CD14-positive monocyte (primary cell): ENCODE results near the gene CAMSAP3. TPM values are rescaled to one million over a fixed set of nuclear protein-coding genes. Genes with fewer than 3 reads are reported as not detected.

Experiments used
- DNase-seq, 3 donors: peaks; one replicate each; pipeline ENCODE4 v3.0.0-alpha.2; 2011 to 2022
- H2AFZ ChIP-seq: 2 replicates; pipeline ENCODE4 v1.6.0; 2012; ENCODE audit warnings: mild to moderate bottlenecking, low read depth, low read length, inconsistent platforms; ENCODE audit not compliant: insufficient read depth, poor library complexity, severe bottlenecking
- H3K27ac ChIP-seq, 2 donors: 1 replicate in 1 of 2; 2 replicates in 1 of 2; pipeline ENCODE4 v1.5.1; 2012 to 2013; ENCODE audit warnings: low read length in 2 of 2, control low read depth in 1 of 2, inconsistent platforms in 1 of 2, low read depth in 1 of 2, mild to moderate bottlenecking in 1 of 2
- H3K27me3 ChIP-seq, 2 donors: one replicate each; pipeline versions ENCODE4 v1.6.0 to v1.6.1; 2011 to 2013; ENCODE audit warnings: low read length in 2 of 2; ENCODE audit not compliant: control insufficient read depth in 2 of 2, insufficient read depth in 2 of 2
- H3K36me3 ChIP-seq, 2 donors: replicated peaks in 1 of 2; 1 replicate in 1 of 2; 2 replicates in 1 of 2; pipeline versions ENCODE4 v1.5.1 to v1.6.1; 2012 to 2013; ENCODE audit warnings: low read length in 2 of 2, control low read depth in 1 of 2, inconsistent platforms in 1 of 2, mild to moderate bottlenecking in 1 of 2; ENCODE audit not compliant: insufficient read depth in 2 of 2, control insufficient read depth in 1 of 2
- H3K4me1 ChIP-seq, 2 donors: 1 replicate in 1 of 2; 2 replicates in 1 of 2; pipeline versions ENCODE4 v1.5.1 to v1.6.1; 2012 to 2013; ENCODE audit warnings: low read length in 2 of 2, control low read depth in 1 of 2, inconsistent platforms in 1 of 2, mild to moderate bottlenecking in 1 of 2, moderate library complexity in 1 of 2; ENCODE audit not compliant: insufficient read depth in 2 of 2, control insufficient read depth in 1 of 2
- H3K4me2 ChIP-seq: replicated peaks from 2 replicates; pipeline ENCODE3; 2012; ENCODE audit warnings: low read length, moderate library complexity, mild to moderate bottlenecking; ENCODE audit not compliant: poor library complexity, severe bottlenecking; ENCODE audit errors: extremely low read depth
- H3K4me3 ChIP-seq, 3 experiments: fragments of 200-600 bp in 1 of 3; sonication (generic) in 1 of 3; replicated peaks in 1 of 3; 1 replicate in 2 of 3; 2 replicates in 1 of 3; pipeline ENCODE4 v1.5.1; 2011 to 2013; ENCODE audit warnings: low read length in 3 of 3, mild to moderate bottlenecking in 3 of 3, control low read depth in 2 of 3, low read depth in 2 of 3, inconsistent platforms in 1 of 3, moderate library complexity in 1 of 3
- H3K79me2 ChIP-seq: 2 replicates; pipeline ENCODE4 v1.6.0; 2012; ENCODE audit warnings: mild to moderate bottlenecking, control low read depth, inconsistent platforms, low read length, moderate library complexity; ENCODE audit not compliant: insufficient read depth
- H3K9ac ChIP-seq: 2 replicates; pipeline ENCODE4 v1.6.0; 2017; ENCODE audit warnings: low read length, mild to moderate bottlenecking; ENCODE audit not compliant: insufficient read depth, poor library complexity, severe bottlenecking
- H3K9me3 ChIP-seq, 2 donors: replicated peaks in 1 of 2; 1 replicate in 1 of 2; 2 replicates in 1 of 2; pipeline versions ENCODE4 v1.5.1 to v1.6.1; 2012 to 2013; ENCODE audit warnings: low read length in 2 of 2, control low read depth in 1 of 2; ENCODE audit not compliant: control insufficient read depth in 1 of 2, insufficient read depth in 1 of 2
- H4K20me1 ChIP-seq: 2 replicates; pipeline ENCODE4 v1.6.0; 2012; ENCODE audit warnings: mild to moderate bottlenecking, low read length, control low read depth, moderate library complexity; ENCODE audit not compliant: insufficient read depth
- H3K27ac Mint-ChIP-seq, 7 donors: one replicate each; pipeline ENCODE4 v1.8.0; 2020; ENCODE audit warnings: mild to moderate bottlenecking in 7 of 7, mixed read lengths in 7 of 7, moderate library complexity in 6 of 7, inconsistent platforms in 2 of 7
- H3K27me3 Mint-ChIP-seq, 3 donors: one replicate each; pipeline ENCODE4 v1.8.0; 2021 to 2022; ENCODE audit warnings: low read depth in 3 of 3, mild to moderate bottlenecking in 3 of 3, mixed read lengths in 3 of 3, moderate library complexity in 3 of 3, inconsistent platforms in 1 of 3
- H3K36me3 Mint-ChIP-seq, 2 donors: one replicate each; pipeline ENCODE4 v1.8.0; 2020; ENCODE audit warnings: mixed read lengths in 2 of 2, inconsistent platforms in 1 of 2, mild to moderate bottlenecking in 1 of 2
- H3K4me1 Mint-ChIP-seq: one replicate; pipeline ENCODE4 v1.8.0; 2020; ENCODE audit warnings: mild to moderate bottlenecking, mixed read lengths
- H3K4me3 Mint-ChIP-seq, 2 donors: one replicate each; pipeline ENCODE4 v1.8.0; 2020; ENCODE audit warnings: mild to moderate bottlenecking in 2 of 2, mixed read lengths in 2 of 2, moderate library complexity in 1 of 2
- H3K9me3 Mint-ChIP-seq, 7 donors: one replicate each; pipeline ENCODE4 v1.8.0; 2020 to 2022; ENCODE audit warnings: mixed read lengths in 7 of 7, mild to moderate bottlenecking in 6 of 7, moderate library complexity in 6 of 7, inconsistent platforms in 2 of 7
- WGBS: methylation state at CpG from one replicate; pipeline ENCODE4 v1.1.5; 2013; ENCODE audit warnings: missing lambda C conversion rate; ENCODE audit not compliant: insufficient coverage; 5-methylcytosine and 5-hydroxymethylcytosine counted together
- intact Hi-C, 2 donors: fragments of 100-400 bp; cut with micrococcal nuclease; formaldehyde crosslinking; loops; one replicate each; pipeline versions ENCODE4 v1.15.0 to v1.15.1; 2023
- polyA plus RNA-seq, 3 donors: library from polyadenylated mRNA; depleted of rRNA in 1 of 3; unstranded in 2 of 3; stranded (reverse) in 1 of 3; fragments of 300-500 nt in 2 of 3; fragments of >200 nt in 1 of 3; fragmentation: Illumina TruSeq in 2 of 3; gene quantifications; 1 replicate in 2 of 3; 2 replicates in 1 of 3; pipeline ENCODE4 v1.2.3, GENCODE V29; 2012 to 2021
- TF ChIP-seq, protein P1 (sequence below): fragments of 200-600 bp; IDR thresholded peaks from one replicate; pipeline ENCODE4 v1.8.0; 2022; ENCODE audit warnings: antibody characterized with exemption, mild to moderate bottlenecking

The CAMSAP3 gene
- polyA plus RNA-seq, 3 donors = 0.05 TPM; not detected in 2

DNA sequence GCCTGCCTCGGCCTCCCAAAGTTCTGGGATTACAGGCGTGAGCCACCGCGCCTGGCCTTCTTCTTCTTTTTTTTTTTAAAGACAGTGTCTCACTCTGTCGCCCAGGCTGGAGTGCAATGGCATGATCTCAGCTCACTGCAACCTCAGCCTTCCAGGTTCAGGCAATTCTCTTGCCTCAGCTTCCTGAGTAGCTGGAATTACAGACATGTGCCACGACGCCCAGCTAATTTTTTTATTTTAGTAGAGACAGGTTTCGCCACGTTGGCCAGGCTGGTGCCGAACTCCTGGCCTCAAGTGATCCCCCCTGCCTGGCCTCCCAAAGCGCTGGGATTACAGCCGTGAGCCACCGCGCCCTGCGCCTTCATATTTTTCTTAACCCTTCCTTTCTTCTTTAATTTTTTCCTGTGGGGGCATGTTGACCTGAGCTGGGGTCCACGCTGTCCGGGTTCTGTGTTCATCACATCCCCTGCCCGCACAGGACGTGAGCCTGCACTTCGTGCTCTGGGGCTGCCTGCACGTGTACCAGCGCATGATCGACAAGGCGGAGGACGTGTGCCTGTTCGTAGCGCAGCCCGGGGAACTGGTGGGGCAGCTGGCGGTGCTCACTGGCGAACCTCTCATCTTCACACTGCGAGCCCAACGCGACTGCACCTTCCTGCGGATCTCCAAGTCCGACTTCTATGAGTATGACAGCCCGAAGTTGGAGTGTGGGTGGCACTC lies 46.1 kb upstream of the CAMSAP3 start:
- H3K27me3 ChIP-seq = no peaks in the 10 kb centered on the region
- H3K27ac ChIP-seq = no peak overlapping the region
- H3K9me3 ChIP-seq = no peaks in the 10 kb centered on the region
- H3K27me3 Mint-ChIP-seq = peaks cover 0 to 2% (median 0%) of the 10 kb centered on the region in 3 donors
- intact Hi-C loops = loop anchor here in 1 of 2 donors (10.0 kb wide), 1 partner anchor 105 kb away; no protein-coding TSS in a partner anchor
- peaks cover 55 to 73% of the 10 kb centered on the region in 2 donors for H3K36me3 Mint-ChIP-seq
- no peak overlapping the region for H2AFZ ChIP-seq
- no peak overlapping the region for H3K4me3 Mint-ChIP-seq
- H3K27ac Mint-ChIP-seq = peak overlapping the region in 1 of 7 donors; percentile 83
- H3K9me3 Mint-ChIP-seq = peaks cover 0 to 1% (median 0%) of the 10 kb centered on the region in 7 donors
- H3K4me1 ChIP-seq = peaks cover 21 to 24% of the 10 kb centered on the region in 2 donors
- no peak overlapping the region for H3K4me2 ChIP-seq
- H3K4me1 Mint-ChIP-seq = peaks cover 27% of the 10 kb centered on the region
- no peak overlapping the region for H3K9ac ChIP-seq
- DNase-seq = no peak
- H4K20me1 ChIP-seq = peaks cover 11% of the 10 kb centered on the region
- H3K79me2 ChIP-seq = no peaks in the 10 kb centered on the region
- peaks cover 34 to 47% of the 10 kb centered on the region in 2 donors for H3K36me3 ChIP-seq
- no peak overlapping the region for H3K4me3 ChIP-seq
- TF ChIP-seq, protein P1, sequence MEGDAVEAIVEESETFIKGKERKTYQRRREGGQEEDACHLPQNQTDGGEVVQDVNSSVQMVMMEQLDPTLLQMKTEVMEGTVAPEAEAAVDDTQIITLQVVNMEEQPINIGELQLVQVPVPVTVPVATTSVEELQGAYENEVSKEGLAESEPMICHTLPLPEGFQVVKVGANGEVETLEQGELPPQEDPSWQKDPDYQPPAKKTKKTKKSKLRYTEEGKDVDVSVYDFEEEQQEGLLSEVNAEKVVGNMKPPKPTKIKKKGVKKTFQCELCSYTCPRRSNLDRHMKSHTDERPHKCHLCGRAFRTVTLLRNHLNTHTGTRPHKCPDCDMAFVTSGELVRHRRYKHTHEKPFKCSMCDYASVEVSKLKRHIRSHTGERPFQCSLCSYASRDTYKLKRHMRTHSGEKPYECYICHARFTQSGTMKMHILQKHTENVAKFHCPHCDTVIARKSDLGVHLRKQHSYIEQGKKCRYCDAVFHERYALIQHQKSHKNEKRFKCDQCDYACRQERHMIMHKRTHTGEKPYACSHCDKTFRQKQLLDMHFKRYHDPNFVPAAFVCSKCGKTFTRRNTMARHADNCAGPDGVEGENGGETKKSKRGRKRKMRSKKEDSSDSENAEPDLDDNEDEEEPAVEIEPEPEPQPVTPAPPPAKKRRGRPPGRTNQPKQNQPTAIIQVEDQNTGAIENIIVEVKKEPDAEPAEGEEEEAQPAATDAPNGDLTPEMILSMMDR = no peak
- 94% methylated on average over 23 of the region's 36 CpGs for WGBS

DNA sequence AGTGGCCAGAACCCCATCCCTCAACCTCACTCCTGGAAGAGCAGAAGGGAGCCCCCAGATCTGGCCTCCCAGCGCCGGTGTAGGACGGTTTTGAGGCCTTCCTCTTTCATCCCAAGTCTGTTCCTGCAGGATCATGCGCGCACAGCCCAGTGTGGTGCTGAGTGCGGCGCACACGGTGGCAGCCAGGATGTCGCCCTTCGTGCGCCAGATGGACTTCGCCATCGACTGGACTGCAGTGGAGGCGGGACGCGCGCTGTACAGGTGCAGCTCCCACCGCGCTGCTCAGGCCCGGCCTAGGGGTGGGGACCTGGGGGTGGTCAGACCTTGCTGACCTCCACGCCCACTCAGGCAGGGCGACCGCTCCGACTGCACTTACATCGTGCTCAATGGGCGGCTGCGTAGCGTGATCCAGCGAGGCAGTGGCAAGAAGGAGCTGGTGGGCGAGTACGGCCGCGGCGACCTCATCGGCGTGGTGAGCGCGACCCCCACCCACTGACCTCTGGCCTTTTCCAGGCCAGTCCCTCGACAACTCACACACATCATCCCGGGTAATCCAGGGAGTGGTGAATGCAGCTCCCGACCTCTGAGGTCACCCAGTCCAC lies 45.4 kb upstream of the CAMSAP3 start:
- Mint-ChIP-seq H3K4me3 (no peak overlapping the region), H3K36me3 (peaks cover 57 to 75% of the 10 kb centered on the region in 2 donors), H3K9me3 (peaks cover 0 to 1% (median 0%) of the 10 kb centered on the region in 7 donors), H3K27me3 (peaks cover 0 to 2% (median 0%) of the 10 kb centered on the region in 3 donors), H3K4me1 (peaks cover 20% of the 10 kb centered on the region), H3K27ac (no peak overlapping the region)
- Histone ChIP-seq H3K27ac (no peak overlapping the region), H3K4me2 (no peak overlapping the region), H3K4me1 (peaks cover 14 to 17% of the 10 kb centered on the region in 2 donors), H3K9ac (no peak overlapping the region), H4K20me1 (peaks cover 13% of the 10 kb centered on the region), H3K36me3 (peaks cover 39 to 54% of the 10 kb centered on the region in 2 donors), H3K79me2 (no peaks in the 10 kb centered on the region), H3K27me3 (no peaks in the 10 kb centered on the region), H3K4me3 (no peak overlapping the region), H2AFZ (no peak overlapping the region), H3K9me3 (no peaks in the 10 kb centered on the region)
- DNase-seq = no peak
- intact Hi-C loops = no loop called here
- TF ChIP-seq, protein P1 = no peak
- WGBS = 96% methylated on average over 39 of the region's 41 CpGs
